ENCODE results near the gene WFDC10B.
"Not testable (repeated sequence)": the region's sequence is repeated elsewhere in the genome, so short reads cannot be mapped to it uniquely, and the experiment has no call there.

WFDC10B gene

DNA sequence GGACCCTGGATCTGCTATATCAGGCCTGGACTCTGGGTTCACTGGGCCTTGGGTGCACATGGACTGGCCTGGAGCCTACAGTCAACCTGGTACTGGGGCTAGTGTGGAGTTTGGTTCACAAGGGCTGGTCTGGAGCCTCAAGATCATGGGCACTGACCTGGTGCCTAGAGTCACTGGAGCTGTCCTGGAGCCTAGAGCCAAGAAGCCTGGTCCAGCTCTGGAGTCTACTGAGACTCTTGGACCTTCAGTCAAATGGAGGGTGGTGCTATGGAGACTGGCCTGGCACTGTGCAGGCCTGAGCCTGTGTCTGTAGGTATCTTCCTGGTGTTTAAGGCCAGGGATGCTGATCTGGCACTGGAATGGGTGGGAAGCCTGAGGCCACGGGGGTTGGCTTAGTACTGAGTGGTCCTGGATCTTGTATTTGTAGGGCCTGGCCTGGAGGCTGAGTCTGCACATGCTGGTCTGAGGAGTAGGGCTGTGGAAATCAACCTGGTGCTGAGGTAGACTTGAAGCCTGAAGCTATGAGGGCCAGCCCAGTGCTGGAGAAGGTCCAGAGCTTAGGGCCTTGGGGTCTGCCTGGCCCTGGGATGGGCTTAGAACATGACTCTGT is 57.3 kb downstream of the WFDC10B start:
- DNase-seq (ENCODE audit: low spot score): no peak

DNA sequence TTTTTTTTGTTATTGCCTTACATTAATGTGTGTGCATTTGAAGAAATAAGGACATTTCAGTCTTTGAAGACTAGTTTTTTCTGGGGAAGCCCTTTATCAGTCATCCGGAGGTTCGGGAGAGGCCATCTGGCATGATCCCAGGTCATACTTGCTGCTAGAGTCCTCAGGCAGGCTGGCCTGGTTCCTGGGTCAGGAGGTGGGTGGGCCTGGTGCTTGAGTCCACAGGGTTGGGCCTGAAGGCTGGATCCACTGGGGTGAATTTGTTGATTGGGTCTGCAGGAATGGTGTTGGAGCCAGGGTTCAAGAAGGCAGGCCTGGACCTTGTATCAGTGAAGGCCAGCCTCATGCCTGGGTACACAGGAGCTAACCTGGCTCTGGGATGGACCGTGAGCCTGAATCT is 57.9 kb downstream of the WFDC10B start:
- no peak for DNase-seq (ENCODE audit: low spot score)

GRCh38 chr20:45645869-45646268 is 59.0 kb downstream of the WFDC10B start:
- not testable (repeated sequence) for DNase-seq (ENCODE audit: low spot score)

- DNase-seq (ENCODE audit: low spot score): not testable (repeated sequence)
These were observed 63.7 kb downstream of the WFDC10B start for GRCh38 chr20:45641076-45641475.

GRCh38 chr20:45639687-45640086 is 65.1 kb downstream of the WFDC10B start:
- no peak for DNase-seq (ENCODE audit: low spot score)

GRCh38 chr20:45636513-45636912 is 68.3 kb downstream of the WFDC10B start:
- no peak for DNase-seq (ENCODE audit: low spot score)

All from kidney capillary endothelial cell (primary cell).